Smooth muscle cell of trachea (primary cell): ENCODE measurements around the gene DNAJC12. TPM values are rescaled to one million over a fixed set of nuclear protein-coding genes. Genes with fewer than 3 reads are reported as not detected.

Source experiments
- total RNA-seq: library from RNA; depleted of rRNA; stranded (reverse); fragments of >200 nt; gene quantifications from 2 replicates; pipeline ENCODE4 v1.2.1, GENCODE V29; 2014

The DNAJC12 gene
- 2.0 and 2.5 TPM in 2 replicates for total RNA-seq

GRCh38 chr10:67837541-67838314, at the start of gene DNAJC12:
Gene DNAJC12, minus strand, starts transcription at chr10:67838188. Its CDS starts 177 bp downstream, at chr10:67838011.

GRCh38 chr10:67884313-67884841, 46.4 kb upstream of the DNAJC12 start, which contains the start of gene SIRT1:
Gene SIRT1, plus strand, starts transcription at chr10:67884656. Its CDS starts 66 bp downstream, at chr10:67884722.

Other genes with a start within 250 kb of the DNAJC12 start
- gene CTNNA3, start 142.0 kb downstream of the DNAJC12 start, total RNA-seq, result under 0.01 TPM in 1 of 2 replicates, not detected in the other
- 12.6 and 15.0 TPM in 2 replicates for gene SIRT1, start 46.5 kb upstream of the DNAJC12 start, total RNA-seq
- gene HERC4, start 237.1 kb upstream of the DNAJC12 start, total RNA-seq, result 74.6 and 119 TPM in 2 replicates